PC-9 (cell line): ENCODE measurements around the gene DUXB.

Experiments
- EZH2 ChIP-seq: fragments of 200-600 bp; sonication (generic); IDR thresholded peaks from 2 replicates; pipeline ENCODE4 v1.8.0; 2017; ENCODE audit warnings: antibody characterized with exemption, low read depth
- TF ChIP-seq, protein P1 (sequence below): fragments of 200-600 bp; sonication (generic); conservative IDR thresholded peaks from 2 replicates; pipeline ENCODE4 v1.6.1; 2017; ENCODE audit warnings: mixed run types, antibody characterized with exemption, mild to moderate bottlenecking, moderate library complexity

DNA sequence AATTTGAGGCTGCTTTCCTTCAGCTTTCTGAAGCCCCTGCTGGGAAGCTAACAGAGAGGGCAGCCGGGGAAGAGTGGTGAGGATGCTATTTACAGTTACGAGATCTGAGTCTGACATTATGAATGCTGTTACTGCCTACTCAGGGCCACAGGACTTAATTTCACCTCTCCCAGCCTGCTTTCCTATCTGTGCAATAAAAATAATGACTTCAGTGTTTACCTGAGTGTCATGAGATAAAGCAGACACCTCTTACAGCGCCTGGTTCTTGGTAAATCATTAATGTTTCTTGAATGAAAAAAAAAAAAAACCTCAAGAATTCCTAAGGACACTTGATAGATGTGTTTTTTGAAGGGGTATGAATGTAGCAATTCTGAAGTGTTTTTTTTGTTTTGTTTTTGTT lies 49.3 kb upstream of the DUXB start:
- TF ChIP-seq, protein P1, sequence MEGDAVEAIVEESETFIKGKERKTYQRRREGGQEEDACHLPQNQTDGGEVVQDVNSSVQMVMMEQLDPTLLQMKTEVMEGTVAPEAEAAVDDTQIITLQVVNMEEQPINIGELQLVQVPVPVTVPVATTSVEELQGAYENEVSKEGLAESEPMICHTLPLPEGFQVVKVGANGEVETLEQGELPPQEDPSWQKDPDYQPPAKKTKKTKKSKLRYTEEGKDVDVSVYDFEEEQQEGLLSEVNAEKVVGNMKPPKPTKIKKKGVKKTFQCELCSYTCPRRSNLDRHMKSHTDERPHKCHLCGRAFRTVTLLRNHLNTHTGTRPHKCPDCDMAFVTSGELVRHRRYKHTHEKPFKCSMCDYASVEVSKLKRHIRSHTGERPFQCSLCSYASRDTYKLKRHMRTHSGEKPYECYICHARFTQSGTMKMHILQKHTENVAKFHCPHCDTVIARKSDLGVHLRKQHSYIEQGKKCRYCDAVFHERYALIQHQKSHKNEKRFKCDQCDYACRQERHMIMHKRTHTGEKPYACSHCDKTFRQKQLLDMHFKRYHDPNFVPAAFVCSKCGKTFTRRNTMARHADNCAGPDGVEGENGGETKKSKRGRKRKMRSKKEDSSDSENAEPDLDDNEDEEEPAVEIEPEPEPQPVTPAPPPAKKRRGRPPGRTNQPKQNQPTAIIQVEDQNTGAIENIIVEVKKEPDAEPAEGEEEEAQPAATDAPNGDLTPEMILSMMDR = no peak
- no peak for TF ChIP-seq EZH2
